A673 (cell line): Measurements from ENCODE around the gene NOS1AP. TPM values are rescaled to one million over a fixed set of nuclear protein-coding genes. Genes with fewer than 3 reads are reported as not detected.

Experiments
- BruUV-seq: library from RNA; stranded (reverse); fragments of 400-500 nt; replicated peaks from 2 replicates; lab custom pipeline; 2021; lab: Mats Ljungman, UMichigan
- CTCF ChIA-PET: fragments of 300-600 bp; sonication (Branson Sonifier 250); formaldehyde crosslinking; loops from one replicate; lab custom pipeline; 2022; ENCODE audit warnings: antibody characterized with exemption; lab: Charles Lee
- POLR2A ChIA-PET: fragments of 300-600 bp; sonication (Branson Sonifier 250); formaldehyde crosslinking; loops from one replicate; lab custom pipeline; 2022; ENCODE audit warnings: antibody characterized with exemption; ENCODE audit not compliant: low non-redundant PET; lab: Charles Lee
- DNase-seq: peaks from one replicate; pipeline ENCODE4 v3.0.0-alpha.2; 2015; ENCODE audit warnings: low spot score
- H3K27ac ChIP-seq: fragments of 200-600 bp; sonication (generic); 2 replicates; pipeline ENCODE4 v1.5.1; 2016; ENCODE audit warnings: mixed run types, low read depth, mild to moderate bottlenecking, mixed read lengths, antibody characterized with exemption, low read length; ENCODE audit not compliant: poor library complexity, severe bottlenecking
- H3K27me3 ChIP-seq: fragments of 200-600 bp; sonication (generic); replicated peaks from 2 replicates; pipeline ENCODE4 v1.6.1; 2017; ENCODE audit warnings: mixed run types, low read depth, mild to moderate bottlenecking, mixed read lengths, antibody characterized with exemption, low read length; ENCODE audit not compliant: insufficient read depth, poor library complexity
- H3K36me3 ChIP-seq: fragments of 200-600 bp; sonication (generic); 2 replicates; pipeline ENCODE4 v1.6.1; 2016; ENCODE audit warnings: mixed run types, mild to moderate bottlenecking, mixed read lengths, antibody characterized with exemption, low read length; ENCODE audit not compliant: insufficient read depth, poor library complexity, severe bottlenecking
- H3K4me1 ChIP-seq: fragments of 200-600 bp; sonication (generic); 2 replicates; pipeline ENCODE4 v1.6.1; 2017; ENCODE audit warnings: mixed run types, mild to moderate bottlenecking, mixed read lengths, antibody characterized with exemption, low read length; ENCODE audit not compliant: insufficient read depth, poor library complexity, severe bottlenecking
- H3K4me3 ChIP-seq: fragments of 200-600 bp; sonication (generic); 2 replicates; pipeline ENCODE4 v1.5.1; 2016; ENCODE audit warnings: low read depth, mixed run types, mild to moderate bottlenecking, mixed read lengths, low read length; ENCODE audit not compliant: poor library complexity, severe bottlenecking
- H3K9me3 ChIP-seq: fragments of 200-600 bp; sonication (generic); 2 replicates; pipeline ENCODE4 v1.6.1; 2016; ENCODE audit warnings: mixed run types, low read depth, mild to moderate bottlenecking, mixed read lengths, antibody characterized with exemption, low read length; ENCODE audit not compliant: poor library complexity, severe bottlenecking
- EZH2 ChIP-seq: fragments of 200-600 bp; sonication (generic); IDR thresholded peaks from 2 replicates; pipeline ENCODE4 v1.6.1; 2017; ENCODE audit warnings: borderline replicate concordance, low read depth, mild to moderate bottlenecking, mixed read lengths, antibody characterized with exemption, low read length; ENCODE audit not compliant: poor library complexity, severe bottlenecking
- intact Hi-C: fragments of 100-400 bp; cut with micrococcal nuclease; formaldehyde crosslinking; loops from one replicate; pipeline ENCODE4 v1.10.0; 2022; ENCODE audit not compliant: unreplicated experiment
- total RNA-seq: library from RNA; stranded (reverse); gene quantifications from 2 replicates; pipeline ENCODE4 v1.2.3, GENCODE V29; 2021
- TF ChIP-seq, protein P1 (sequence below): fragments of 300-800, 200-600 bp; sonication (generic); conservative IDR thresholded peaks from 2 replicates; pipeline ENCODE4 v1.5.1; 2017; ENCODE audit warnings: low read depth, mild to moderate bottlenecking, antibody characterized with exemption, low read length, moderate library complexity, mixed read lengths

NOS1AP gene
- total RNA-seq, 1 experiment from 2014 or later, result 28.0 TPM

GRCh38 chr1:162383091-162383490, 313.6 kb downstream of the NOS1AP start:
- no peak overlapping the region for H3K4me3 ChIP-seq
- POLR2A ChIA-PET, result no interaction called here
- intact Hi-C loops, result no loop called here
- H3K27me3 ChIP-seq, result no peaks in the 10 kb centered on the region
- no peaks in the 10 kb centered on the region for H3K9me3 ChIP-seq
- no peak for DNase-seq
- peaks cover 9% of the 10 kb centered on the region for H3K36me3 ChIP-seq
- peak overlapping the region; percentile 66 for H3K27ac ChIP-seq
- BruUV-seq, result no TSS peak
- CTCF ChIA-PET, result no interaction called here
- no peak for TF ChIP-seq EZH2
- TF ChIP-seq, protein P1, sequence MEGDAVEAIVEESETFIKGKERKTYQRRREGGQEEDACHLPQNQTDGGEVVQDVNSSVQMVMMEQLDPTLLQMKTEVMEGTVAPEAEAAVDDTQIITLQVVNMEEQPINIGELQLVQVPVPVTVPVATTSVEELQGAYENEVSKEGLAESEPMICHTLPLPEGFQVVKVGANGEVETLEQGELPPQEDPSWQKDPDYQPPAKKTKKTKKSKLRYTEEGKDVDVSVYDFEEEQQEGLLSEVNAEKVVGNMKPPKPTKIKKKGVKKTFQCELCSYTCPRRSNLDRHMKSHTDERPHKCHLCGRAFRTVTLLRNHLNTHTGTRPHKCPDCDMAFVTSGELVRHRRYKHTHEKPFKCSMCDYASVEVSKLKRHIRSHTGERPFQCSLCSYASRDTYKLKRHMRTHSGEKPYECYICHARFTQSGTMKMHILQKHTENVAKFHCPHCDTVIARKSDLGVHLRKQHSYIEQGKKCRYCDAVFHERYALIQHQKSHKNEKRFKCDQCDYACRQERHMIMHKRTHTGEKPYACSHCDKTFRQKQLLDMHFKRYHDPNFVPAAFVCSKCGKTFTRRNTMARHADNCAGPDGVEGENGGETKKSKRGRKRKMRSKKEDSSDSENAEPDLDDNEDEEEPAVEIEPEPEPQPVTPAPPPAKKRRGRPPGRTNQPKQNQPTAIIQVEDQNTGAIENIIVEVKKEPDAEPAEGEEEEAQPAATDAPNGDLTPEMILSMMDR, result no peak
- peaks cover 20% of the 10 kb centered on the region for H3K4me1 ChIP-seq

- Histone ChIP-seq H3K27ac (peak overlapping the region; percentile 66), H3K4me3 (no peak overlapping the region), H3K27me3 (no peaks in the 10 kb centered on the region), H3K36me3 (peaks cover 9% of the 10 kb centered on the region), H3K4me1 (peaks cover 24% of the 10 kb centered on the region), H3K9me3 (no peaks in the 10 kb centered on the region)
- no peak for DNase-seq
- intact Hi-C loops, result no loop called here
- no TSS peak for BruUV-seq
- ChIA-PET CTCF (no interaction called here), POLR2A (no interaction called here)
- TF ChIP-seq EZH2, result no peak
- TF ChIP-seq, protein P1, result no peak
Observed at GRCh38 chr1:162383516-162383915, 314.0 kb downstream of the NOS1AP start.

GRCh38 chr1:162384116-162384515, 314.6 kb downstream of the NOS1AP start:
- Histone ChIP-seq H3K4me1 (peaks cover 30% of the 10 kb centered on the region), H3K9me3 (no peaks in the 10 kb centered on the region), H3K27ac (peak overlapping the region; percentile 66), H3K36me3 (peaks cover 9% of the 10 kb centered on the region), H3K27me3 (no peaks in the 10 kb centered on the region), H3K4me3 (no peak overlapping the region)
- ChIA-PET POLR2A (no interaction called here), CTCF (no interaction called here)
- TF ChIP-seq, protein P1, result no peak
- no peak for TF ChIP-seq EZH2
- intact Hi-C loops, result no loop called here
- BruUV-seq, result no TSS peak
- DNase-seq, result no peak
